ENCODE measurements around the gene GNB2. TPM values are rescaled to one million over a fixed set of nuclear protein-coding genes. Genes with fewer than 3 reads are reported as not detected.
A peak's percentile ranks its signal among the peaks of the same experiment; 100 is the strongest.

The GNB2 gene
- total RNA-seq, 1 experiment from 2014 or later = 174 TPM

- H2AFZ ChIP-seq (ENCODE audit: low read length) = no peak overlapping the region
- H4K91ac ChIP-seq (ENCODE audit: insufficient read length, low read depth, low read length) = no peak overlapping the region
- H4K8ac ChIP-seq (replicated peaks; ENCODE audit: insufficient read length, low read depth, low read length) = no peak overlapping the region
- H3K27me3 ChIP-seq (ENCODE audit: insufficient read depth, low read length) = no peaks in the 10 kb centered on the region
- Mint-ChIP-seq H3K9me3 (no peaks in the 10 kb centered on the region), H3K4me3 (no peak overlapping the region), H3K36me3 (ENCODE audit: insufficient read depth in 1 of 3, low read depth in 3 of 3) (peaks cover 24 to 78% (median 72%) of the 10 kb centered on the region in 3 experiments), H3K4me1 (peaks cover 2 to 14% of the 10 kb centered on the region in 2 experiments; a peak in 3 of 4 replicates), H3K27ac (peak overlapping the region in 2 of 3 experiments; percentile 49 to 81; a peak in 2 of 7 replicates), H3K27me3 (ENCODE audit: low read depth) (peaks cover 3% of the 10 kb centered on the region)
- no peak overlapping the region for H2BK5ac ChIP-seq (ENCODE audit: insufficient read length, low read length)
- H3K56ac ChIP-seq (ENCODE audit: insufficient read length, low read depth, low read length) = no peak overlapping the region
- no peaks in the 10 kb centered on the region for H3K79me1 ChIP-seq (ENCODE audit: insufficient read depth, low read depth, low read length, poor library complexity, severe bottlenecking)
- no peaks in the 10 kb centered on the region for H3K9me3 ChIP-seq (ENCODE audit: control insufficient read depth, low read depth, low read length)
- TF ChIP-seq CTCF (conservative IDR thresholded peaks at IDR 0.05) = no peak
- no peak overlapping the region for H2BK12ac ChIP-seq (ENCODE audit: insufficient read length, low read depth, low read length)
- no peaks in the 10 kb centered on the region for H3K4me1 ChIP-seq (ENCODE audit: insufficient read depth, low read length)
- DNase-seq = no peak
- H2BK20ac ChIP-seq (ENCODE audit: low read depth, low read length, poor library complexity, severe bottlenecking) = no peak overlapping the region
- no peak overlapping the region for H3K4me2 ChIP-seq (ENCODE audit: insufficient read depth, insufficient read length, low read length)
- H3K23ac ChIP-seq (ENCODE audit: insufficient read length, low read depth, low read length) = no peak overlapping the region
- no peaks in the 10 kb centered on the region for H3K23me2 ChIP-seq (ENCODE audit: insufficient read length, low read depth, low read length, poor library complexity, severe bottlenecking)
- no peaks in the 10 kb centered on the region for H4K20me1 ChIP-seq (ENCODE audit: control insufficient read depth, insufficient read depth, insufficient read length)
- no peak overlapping the region for H2BK15ac ChIP-seq (ENCODE audit: low read depth, low read length)
- H4K5ac ChIP-seq (ENCODE audit: insufficient read length, low read depth, low read length) = no peak overlapping the region
- no peaks in the 10 kb centered on the region; the same call in 1 of the 2 replicates for H3K79me2 ChIP-seq (ENCODE audit: insufficient read depth, low read length)
- H3T11ph ChIP-seq (ENCODE audit: low read length) = no peak overlapping the region
- WGBS (ENCODE audit: extremely low coverage, insufficient read length, low lambda C conversion rate) = no CpG with 5 or more reads among the region's 28 CpGs
- no peak overlapping the region for H3K14ac ChIP-seq (ENCODE audit: insufficient read depth, low read length)
- H2BK120ac ChIP-seq (ENCODE audit: low read depth, low read length, poor library complexity, severe bottlenecking) = no peak overlapping the region
- no peak overlapping the region for H3K9ac ChIP-seq (ENCODE audit: extremely low read depth, insufficient read length, low read length)
- H3K4ac ChIP-seq (ENCODE audit: low read depth, low read length) = no peak overlapping the region
- H3K27ac ChIP-seq (ENCODE audit: insufficient read length, low read depth, low read length) = no peak overlapping the region
- no peak overlapping the region for H3K18ac ChIP-seq (ENCODE audit: insufficient read length, low read depth, low read length)
- no peak overlapping the region for H2AK5ac ChIP-seq (ENCODE audit: insufficient read length, low read length)
Measured at GRCh38 chr7:100682991-100683658, 9.6 kb downstream of the GNB2 start.
